Stomach smooth muscle (tissue), 2 donors: ENCODE measurements around the gene STXBP4.

Source experiments
- H3K27ac ChIP-seq: one replicate; pipeline ENCODE4 v1.7.0; 2013; ENCODE audit warnings: mild to moderate bottlenecking, low read length, inconsistent platforms
- H3K27me3 ChIP-seq, 2 donors: one replicate each; pipeline ENCODE4 v1.7.0; 2013; ENCODE audit warnings: low read length in 2 of 2; ENCODE audit not compliant: insufficient read depth in 2 of 2, control insufficient read depth in 1 of 2
- H3K36me3 ChIP-seq, 2 donors: one replicate each; pipeline ENCODE4 v1.7.0; 2013; ENCODE audit warnings: low read length in 2 of 2; ENCODE audit not compliant: control insufficient read depth in 2 of 2, insufficient read depth in 2 of 2
- H3K4me1 ChIP-seq: one replicate; pipeline ENCODE4 v1.7.0; 2013; ENCODE audit warnings: low read length; ENCODE audit not compliant: control insufficient read depth, insufficient read depth
- H3K4me3 ChIP-seq, 2 donors: one replicate each; pipeline ENCODE4 v1.7.0; 2013; ENCODE audit warnings: low read length in 2 of 2
- H3K9ac ChIP-seq, 2 donors: one replicate each; pipeline ENCODE4 v1.7.0; 2013; ENCODE audit warnings: low read length in 2 of 2, mild to moderate bottlenecking in 1 of 2
- H3K9me3 ChIP-seq, 2 donors: one replicate each; pipeline ENCODE4 v1.7.0; 2013; ENCODE audit warnings: low read length in 2 of 2; ENCODE audit not compliant: control insufficient read depth in 2 of 2
- donor health status: healthy.
- donor health status: Pancreatic carcinoma.

Gene STXBP4

GRCh38 chr17:55166506-55166905 lies 197.9 kb downstream of the STXBP4 start:
- no peak overlapping the region for H3K4me3 ChIP-seq

DNA sequence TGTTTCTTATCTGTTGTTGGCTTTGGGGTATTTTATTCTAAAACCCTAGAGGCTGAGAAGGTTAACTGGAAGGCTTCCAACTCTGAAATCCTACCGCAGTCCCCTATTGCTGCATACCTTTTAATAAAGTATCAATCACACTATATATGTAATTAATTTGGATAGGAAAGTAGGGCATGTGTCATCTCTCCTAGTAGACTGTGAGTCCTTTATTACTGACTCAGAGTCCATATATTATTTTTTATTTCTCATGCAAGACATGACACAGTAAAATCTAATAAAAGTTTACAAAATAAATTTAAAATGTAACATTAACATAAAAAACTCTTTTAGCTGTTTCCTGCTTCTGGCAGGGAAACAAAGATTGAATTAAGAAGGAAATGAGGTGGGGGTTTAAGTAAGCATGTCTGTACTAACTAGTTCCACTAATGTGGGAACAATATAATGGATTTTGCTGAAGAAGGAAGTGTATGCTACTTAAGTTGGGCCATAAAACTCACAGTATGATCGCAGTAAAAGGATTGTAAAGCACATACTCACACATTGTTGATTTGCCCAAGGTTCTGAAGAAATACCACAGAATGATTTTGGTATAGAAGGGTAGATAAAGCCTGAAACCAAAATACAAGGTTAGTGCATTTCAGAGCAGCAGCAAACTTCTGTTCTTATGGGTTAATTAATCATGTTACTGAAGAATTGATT lies 198.6 kb downstream of the STXBP4 start:
- Histone ChIP-seq H3K36me3 (no peaks in the 10 kb centered on the region), H3K27me3 (no peaks in the 10 kb centered on the region), H3K27ac (no peak overlapping the region), H3K9me3 (no peaks in the 10 kb centered on the region), H3K9ac (no peak overlapping the region), H3K4me1 (no peaks in the 10 kb centered on the region), H3K4me3 (no peak overlapping the region)

More at GRCh38 chr17:55166506-55166905, 197.9 kb downstream of the STXBP4 start:
- Histone ChIP-seq H3K9ac (no peak overlapping the region), H3K27ac (no peak overlapping the region), H3K27me3 (no peaks in the 10 kb centered on the region), H3K36me3 (no peaks in the 10 kb centered on the region), H3K9me3 (no peaks in the 10 kb centered on the region), H3K4me1 (no peaks in the 10 kb centered on the region)

- H3K9me3 ChIP-seq, result peaks cover 0 to 5% of the 10 kb centered on the region in 2 donors
- no peaks in the 10 kb centered on the region for H3K4me1 ChIP-seq
- H3K27ac ChIP-seq, result no peak overlapping the region
- H3K9ac ChIP-seq, result no peak overlapping the region
- H3K36me3 ChIP-seq, result no peaks in the 10 kb centered on the region
- H3K27me3 ChIP-seq, result no peaks in the 10 kb centered on the region
- H3K4me3 ChIP-seq, result no peak overlapping the region
These were observed 200.6 kb downstream of the STXBP4 start for GRCh38 chr17:55168958-55169687.

GRCh38 chr17:55171634-55172328 lies 203.2 kb downstream of the STXBP4 start:
- Histone ChIP-seq H3K4me3 (no peak overlapping the region), H3K9me3 (peaks cover 0 to 7% of the 10 kb centered on the region in 2 donors), H3K9ac (no peak overlapping the region), H3K36me3 (peaks cover 0 to 2% of the 10 kb centered on the region in 2 donors), H3K27me3 (no peaks in the 10 kb centered on the region), H3K27ac (no peak overlapping the region), H3K4me1 (no peaks in the 10 kb centered on the region)

DNA sequence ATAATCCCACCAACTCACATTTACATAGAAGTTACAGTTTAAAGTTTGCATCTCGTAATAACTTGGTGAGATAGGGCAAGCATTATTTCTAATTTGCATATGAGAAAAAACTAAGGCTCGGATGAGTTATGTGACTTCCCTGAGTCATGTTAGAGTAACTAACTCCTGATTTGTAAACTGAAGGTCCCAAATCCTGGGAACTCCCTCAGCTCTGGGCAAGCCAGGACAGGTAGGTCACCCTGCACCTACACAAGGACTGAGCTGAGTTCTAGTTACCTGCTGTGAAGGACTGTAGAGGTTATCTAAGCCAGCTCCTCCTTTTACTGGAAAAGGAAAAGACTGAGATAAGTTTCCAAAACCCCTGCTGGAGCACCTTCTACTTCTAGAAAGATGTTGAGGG lies 204.0 kb downstream of the STXBP4 start:
- Histone ChIP-seq H3K4me3 (no peak overlapping the region), H3K9me3 (peaks cover 0 to 7% of the 10 kb centered on the region in 2 donors), H3K27ac (no peak overlapping the region), H3K4me1 (no peaks in the 10 kb centered on the region), H3K27me3 (no peaks in the 10 kb centered on the region), H3K36me3 (peaks cover 0 to 2% of the 10 kb centered on the region in 2 donors), H3K9ac (no peak overlapping the region)

DNA sequence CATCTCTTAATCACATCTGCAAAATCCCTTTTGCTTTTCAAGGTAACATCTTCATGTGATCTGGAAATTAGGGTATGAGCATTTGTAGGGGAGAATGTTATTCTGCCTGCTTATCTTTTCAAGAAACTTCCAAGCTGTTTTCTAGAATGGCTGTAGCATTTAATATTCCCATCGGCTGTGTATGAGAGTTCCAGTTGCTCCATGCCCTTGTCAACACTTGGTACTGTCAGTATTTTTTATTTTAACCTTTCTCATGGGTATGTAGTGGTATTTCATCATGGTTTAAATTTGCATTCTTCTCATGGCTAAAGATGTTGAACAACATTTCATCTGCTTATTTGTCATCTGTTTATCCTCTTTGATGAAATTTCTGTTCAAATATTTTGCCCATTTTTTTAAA lies 205.6 kb downstream of the STXBP4 start:
- H3K4me1 ChIP-seq, result no peaks in the 10 kb centered on the region
- H3K36me3 ChIP-seq, result peaks cover 0 to 2% of the 10 kb centered on the region in 2 donors
- peaks cover 0 to 7% of the 10 kb centered on the region in 2 donors for H3K9me3 ChIP-seq
- no peak overlapping the region for H3K27ac ChIP-seq
- H3K27me3 ChIP-seq, result no peaks in the 10 kb centered on the region
- no peak overlapping the region for H3K9ac ChIP-seq
- no peak overlapping the region for H3K4me3 ChIP-seq

DNA sequence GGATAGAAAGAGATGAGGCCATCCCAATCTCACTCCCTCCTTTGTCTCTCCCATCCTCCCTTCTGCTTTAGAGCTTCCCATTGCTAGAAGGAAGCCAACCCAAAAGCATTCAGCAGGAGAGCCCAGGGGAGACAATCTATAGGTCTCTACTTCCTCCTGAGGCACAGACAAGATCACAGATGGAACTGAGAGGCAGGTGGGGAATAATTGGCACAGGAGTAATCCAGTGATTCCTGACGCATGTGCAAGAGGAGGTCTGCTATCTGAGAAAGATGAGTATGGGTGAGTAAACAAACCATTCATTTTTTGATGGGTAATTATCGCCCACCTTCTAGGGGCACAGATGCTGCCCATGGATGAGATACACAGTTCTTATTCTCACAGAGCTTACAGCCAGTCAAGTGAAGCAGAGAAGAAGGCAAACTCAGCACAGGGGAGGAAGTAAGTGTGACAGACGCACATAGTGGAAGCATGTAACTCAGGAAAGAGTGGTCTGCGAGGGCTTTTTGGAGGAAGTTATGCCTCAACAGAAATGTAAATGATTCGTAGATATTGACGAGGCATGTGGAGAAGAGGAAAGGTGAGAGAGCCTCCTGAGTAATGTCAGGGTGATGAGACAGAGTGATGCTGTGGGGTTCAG lies 207.3 kb downstream of the STXBP4 start:
- H3K9me3 ChIP-seq, result peaks cover 0 to 7% of the 10 kb centered on the region in 2 donors
- H3K27me3 ChIP-seq, result no peaks in the 10 kb centered on the region

DNA sequence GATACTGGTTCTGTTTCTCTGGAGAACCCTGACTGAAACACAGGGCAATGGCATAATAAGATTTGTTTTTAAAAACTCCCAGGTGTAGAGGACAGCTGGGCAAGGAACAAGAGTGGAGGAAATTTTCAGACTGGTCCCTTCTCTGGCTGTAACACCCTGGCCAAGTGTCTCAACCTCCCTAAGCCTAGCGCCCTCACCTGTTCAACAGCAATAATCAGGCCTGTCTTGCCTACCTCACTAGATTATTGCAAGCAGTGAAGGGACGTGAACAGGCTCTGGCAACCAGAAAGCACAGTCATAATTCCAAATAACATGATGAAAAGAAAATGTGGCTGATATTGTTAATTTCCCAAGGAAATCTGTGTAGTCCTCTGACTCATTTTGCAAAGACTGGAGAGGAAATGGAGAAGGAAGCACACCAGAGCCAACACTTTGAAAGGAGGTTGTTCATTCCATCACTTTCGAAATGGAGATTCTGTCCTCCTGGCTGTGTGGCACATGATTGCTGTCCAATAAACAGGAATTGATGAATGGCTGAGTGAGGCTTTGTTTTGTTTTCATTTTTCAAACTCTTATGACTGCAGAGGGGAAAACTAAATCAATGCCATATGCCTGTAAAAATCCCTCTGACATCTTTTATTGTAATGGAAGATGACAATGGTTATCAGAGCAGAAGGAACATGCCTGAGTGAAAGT lies 208.7 kb downstream of the STXBP4 start:
- Histone ChIP-seq H3K27ac (no peak overlapping the region), H3K9me3 (peaks cover 0 to 7% of the 10 kb centered on the region in 2 donors), H3K9ac (no peak overlapping the region), H3K4me1 (no peaks in the 10 kb centered on the region), H3K27me3 (no peaks in the 10 kb centered on the region), H3K4me3 (no peak overlapping the region), H3K36me3 (peaks cover 0 to 2% of the 10 kb centered on the region in 2 donors)

More for the DNA sequence above, 207.3 kb downstream of the STXBP4 start:
- Histone ChIP-seq H3K36me3 (peaks cover 0 to 2% of the 10 kb centered on the region in 2 donors), H3K4me3 (no peak overlapping the region), H3K27ac (no peak overlapping the region), H3K9ac (no peak overlapping the region), H3K4me1 (no peaks in the 10 kb centered on the region)

DNA sequence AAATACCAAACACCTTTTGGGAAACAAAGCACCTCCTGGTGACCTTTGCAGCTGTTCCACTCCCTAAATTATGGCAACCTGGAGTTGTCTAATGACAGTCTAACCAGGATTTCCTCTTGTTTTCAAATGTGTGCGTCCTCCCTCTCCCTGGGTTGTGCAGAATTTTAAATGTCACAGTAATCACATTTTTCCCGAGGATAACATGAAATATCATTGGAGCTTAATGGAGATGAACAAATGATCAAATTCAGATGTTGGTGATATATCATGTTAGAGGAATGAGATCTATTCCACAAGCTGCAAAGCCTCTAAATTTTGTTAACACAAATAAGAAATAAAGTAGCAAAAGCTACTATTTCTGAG lies 209.3 kb downstream of the STXBP4 start:
- peaks cover 0 to 2% of the 10 kb centered on the region in 2 donors for H3K36me3 ChIP-seq

More for the DNA sequence above, 209.3 kb downstream of the STXBP4 start:
- no peaks in the 10 kb centered on the region for H3K27me3 ChIP-seq
- no peak overlapping the region for H3K4me3 ChIP-seq
- no peak overlapping the region for H3K9ac ChIP-seq
- H3K4me1 ChIP-seq, result no peaks in the 10 kb centered on the region
- H3K9me3 ChIP-seq, result peaks cover 0 to 7% of the 10 kb centered on the region in 2 donors
- no peak overlapping the region for H3K27ac ChIP-seq
